ENCODE results near the gene MCM3AP. TPM values are rescaled to one million over a fixed set of nuclear protein-coding genes. Genes with fewer than 3 reads are reported as not detected.

The MCM3AP gene
- total and polyA plus RNA-seq, 9 of the 15 experiments (the other 6 are each of a cell fraction or from before 2014, with no cell fraction given): 6.5 to 179 (median 69.6) TPM

- no peak for TF ChIP-seq ZNF121 (CRISPR knock-in tag; conservative IDR thresholded peaks at IDR 0.05)
- TF ChIP-seq CHAMP1 (IDR thresholded peaks at IDR 0.05): no peak
- no peak for TF ChIP-seq BDP1 (IDR thresholded peaks at IDR 0.05; ENCODE audit: insufficient read depth, insufficient read length)
- no peak for TF ChIP-seq ZNF507 (tag; conservative IDR thresholded peaks at IDR 0.05)
- no peak for TF ChIP-seq REST (IDR thresholded peaks at IDR 0.05; ENCODE audit: borderline replicate concordance)
- no peak for TF ChIP-seq REST (CRISPR knock-in tag; IDR thresholded peaks at IDR 0.05; ENCODE audit: low read depth)
- TF ChIP-seq ERF (CRISPR knock-in tag; IDR thresholded peaks at IDR 0.05): no peak
- peak; percentile 71; the same call in 1 of the 2 replicates for TF ChIP-seq POLR2A (conservative IDR thresholded peaks at IDR 0.05)
- TF ChIP-seq CREB3L1 (IDR thresholded peaks at IDR 0.05; ENCODE audit: borderline replicate concordance, low read depth): no peak
- TF ChIP-seq, protein P1, sequence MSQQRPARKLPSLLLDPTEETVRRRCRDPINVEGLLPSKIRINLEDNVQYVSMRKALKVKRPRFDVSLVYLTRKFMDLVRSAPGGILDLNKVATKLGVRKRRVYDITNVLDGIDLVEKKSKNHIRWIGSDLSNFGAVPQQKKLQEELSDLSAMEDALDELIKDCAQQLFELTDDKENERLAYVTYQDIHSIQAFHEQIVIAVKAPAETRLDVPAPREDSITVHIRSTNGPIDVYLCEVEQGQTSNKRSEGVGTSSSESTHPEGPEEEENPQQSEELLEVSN (IDR thresholded peaks at IDR 0.05; ENCODE audit: borderline replicate concordance in 1 of 2, extremely low read depth in 1 of 2, insufficient read depth in 1 of 2, insufficient read length in 1 of 2, low read depth in 1 of 2, low read length in 1 of 2, poor library complexity in 1 of 2, severe bottlenecking in 1 of 2): peak; percentile 76 to 94
- TF ChIP-seq, protein P2, sequence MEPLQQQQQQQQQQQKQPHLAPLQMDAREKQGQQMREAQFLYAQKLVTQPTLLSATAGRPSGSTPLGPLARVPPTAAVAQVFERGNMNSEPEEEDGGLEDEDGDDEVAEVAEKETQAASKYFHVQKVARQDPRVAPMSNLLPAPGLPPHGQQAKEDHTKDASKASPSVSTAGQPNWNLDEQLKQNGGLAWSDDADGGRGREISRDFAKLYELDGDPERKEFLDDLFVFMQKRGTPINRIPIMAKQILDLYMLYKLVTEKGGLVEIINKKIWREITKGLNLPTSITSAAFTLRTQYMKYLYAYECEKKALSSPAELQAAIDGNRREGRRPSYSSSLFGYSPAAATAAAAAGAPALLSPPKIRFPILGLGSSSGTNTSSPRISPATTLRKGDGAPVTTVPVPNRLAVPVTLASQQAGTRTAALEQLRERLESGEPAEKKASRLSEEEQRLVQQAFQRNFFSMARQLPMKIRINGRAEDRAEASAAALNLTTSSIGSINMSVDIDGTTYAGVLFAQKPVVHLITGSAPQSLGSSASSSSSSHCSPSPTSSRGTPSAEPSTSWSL (CRISPR knock-in tag; IDR thresholded peaks at IDR 0.05; ENCODE audit: borderline replicate concordance): no peak
- no peak for TF ChIP-seq IFI16 (CRISPR knock-in tag; IDR thresholded peaks at IDR 0.05)
Measured at GRCh38 chr21:46229133-46229922, 56.1 kb downstream of the MCM3AP start (continued).

All from K562 (cell line).